GM23338 (cell line): ENCODE measurements around the gene GRM3. TPM values are rescaled to one million over a fixed set of nuclear protein-coding genes. Genes with fewer than 3 reads are reported as not detected.

Experiments used
- CTCF ChIP-seq, 2 experiments: fragments of 200-600 bp in 1 of 2; sonication (generic) in 1 of 2; conservative IDR thresholded peaks; 2 replicates each; pipeline versions ENCODE4 v1.5.1 to v1.6.1; 2016 to 2017; ENCODE audit warnings: antibody characterized with exemption in 2 of 2, low read depth in 2 of 2, mild to moderate bottlenecking in 2 of 2, moderate library complexity in 1 of 2
- ETS1 ChIP-seq: IDR thresholded peaks from 2 replicates; pipeline ENCODE4 v1.6.1; 2016; ENCODE audit warnings: antibody characterized with exemption
- JUNB ChIP-seq: IDR thresholded peaks from one replicate; pipeline ENCODE4 v1.6.1; 2016; ENCODE audit warnings: antibody characterized with exemption; ENCODE audit not compliant: unreplicated experiment
- NANOG ChIP-seq: IDR thresholded peaks from 2 replicates; pipeline ENCODE4 v1.6.1; 2016; ENCODE audit warnings: antibody characterized with exemption, borderline replicate concordance
- POLR2AphosphoS5 ChIP-seq: IDR thresholded peaks from 2 replicates; pipeline ENCODE4 v1.6.1; 2016; ENCODE audit warnings: antibody characterized with exemption, low read depth
- STAT1 ChIP-seq: IDR thresholded peaks from one replicate; pipeline ENCODE4 v1.6.1; 2016; ENCODE audit warnings: antibody characterized with exemption; ENCODE audit not compliant: unreplicated experiment
- ZNF114 ChIP-seq: fragments of 250-450 bp; sonication (Bioruptor Pico); IDR thresholded peaks from 2 replicates; pipeline ENCODE4 v1.5.0; 2020; ENCODE audit warnings: mild to moderate bottlenecking, moderate library complexity
- ZNF462 ChIP-seq: fragments of 250-450 bp; sonication (Bioruptor Pico); IDR thresholded peaks from 2 replicates; pipeline ENCODE4 v1.5.0; 2020; ENCODE audit warnings: mild to moderate bottlenecking, moderate library complexity
- polyA plus RNA-seq: library from polyadenylated mRNA; unstranded; fragments of >200 nt; fragmentation: Nextera tagmentation; extraction: Ambion mirVana; gene quantifications from 2 replicates; pipeline ENCODE4 v1.2.1, GENCODE V29; 2016
- total RNA-seq: library from RNA; depleted of rRNA; stranded (reverse); fragments of >200 nt; shearing (Covaris generic); gene quantifications from 2 replicates; pipeline ENCODE4 v1.2.3, GENCODE V29; 2014

GRM3 gene
- total and polyA plus RNA-seq, 2 experiments from 2014 or later = 0.79 to 1.9 TPM

GRCh38 chr7:86825264-86825663 lies 181.6 kb downstream of the GRM3 start (continued):
- no peak for TF ChIP-seq ZNF462 (CRISPR knock-in tag)
- TF ChIP-seq ETS1 = no peak
- TF ChIP-seq STAT1 = no peak
- no peak for TF ChIP-seq NANOG
- no peak for TF ChIP-seq JUNB
- TF ChIP-seq POLR2AphosphoS5 = no peak
- no peak for TF ChIP-seq ZNF114 (CRISPR knock-in tag)
- TF ChIP-seq CTCF (conservative IDR thresholded peaks at IDR 0.05; ENCODE audit: low read depth in 2 of 2) = no peak
